Body of pancreas (tissue), 4 donors: Measurements from ENCODE around the gene PLEKHA8. TPM values are rescaled to one million over a fixed set of nuclear protein-coding genes. Genes with fewer than 3 reads are reported as not detected.

ENCODE experiments used
- ATAC-seq: fragments of 150-250 bp; one replicate; pipeline ENCODE4 v1.9.1; 2016
- DNase-seq, 4 donors: peaks; one replicate each; pipeline ENCODE4 v3.0.0-alpha.2; 2019
- H3K27ac ChIP-seq, 4 donors: fragments of 200-600 bp; sonication (generic); 1 replicate in 3 of 4; 2 replicates in 1 of 4; pipeline versions ENCODE4 v1.5.1 to v1.6.1; 2016 to 2019; ENCODE audit warnings: mild to moderate bottlenecking in 1 of 4, mixed read lengths in 1 of 4, moderate library complexity in 1 of 4
- H3K27me3 ChIP-seq, 2 donors: fragments of 200-600 bp; sonication (generic); one replicate each; pipeline ENCODE4 v1.6.0; 2016; ENCODE audit warnings: mild to moderate bottlenecking in 1 of 2
- H3K36me3 ChIP-seq, 2 donors: fragments of 200-600 bp; sonication (generic); replicated peaks in 1 of 2; 2 replicates each; pipeline ENCODE4 v1.5.1; 2016; ENCODE audit warnings: low read depth in 2 of 2; ENCODE audit not compliant: insufficient read depth in 1 of 2
- H3K4me1 ChIP-seq: fragments of 200-600 bp; sonication (generic); one replicate; pipeline ENCODE4 v1.6.0; 2016
- H3K4me3 ChIP-seq, 2 donors: fragments of 200-600 bp; sonication (generic); 1 replicate in 1 of 2; 2 replicates in 1 of 2; pipeline ENCODE4 v1.5.1; 2016 to 2019
- H3K9me3 ChIP-seq, 3 donors: fragments of 200-600 bp; sonication (generic); 1 replicate in 2 of 3; 2 replicates in 1 of 3; pipeline ENCODE4 v1.5.1; 2016
- CTCF ChIP-seq, 7 experiments: fragments of 450-650 bp in 4 of 7; fragments of 200-600 bp in 3 of 7; sonication (generic) in 3 of 7; IDR thresholded peaks; one replicate each; pipeline ENCODE4 v1.5.1; 2016 to 2019; ENCODE audit warnings: antibody characterized with exemption in 7 of 7
- POLR2A ChIP-seq, 3 donors: fragments of 450-650 bp; IDR thresholded peaks; one replicate each; pipeline ENCODE4 v1.6.1; 2016; ENCODE audit warnings: antibody characterized with exemption in 3 of 3, mild to moderate bottlenecking in 2 of 3
- WGBS, 2 donors: methylation state at CpG; one replicate each; pipeline ENCODE4 v1.1.5; 2017; 5-methylcytosine and 5-hydroxymethylcytosine counted together
- intact Hi-C: fragments of 100-400 bp; cut with DNase I; formaldehyde crosslinking; loops from one replicate; pipeline ENCODE4 v1.15.1; 2023
- total RNA-seq, 2 donors: library from RNA; depleted of rRNA; stranded (reverse); fragments of >200 nt; gene quantifications; one replicate each; pipeline ENCODE4 v1.1.0, GENCODE V29; 2016

Gene PLEKHA8
- total RNA-seq, 2 donors from 2014 or later = 6.7 to 8.2 TPM

GRCh38 chr7:30159698-30160143 is 131.5 kb downstream of the PLEKHA8 start:
- TF ChIP-seq POLR2A (IDR thresholded peaks at IDR 0.05) (no peak), CTCF (IDR thresholded peaks at IDR 0.05) (peak in 4 of 7 experiments; percentile 13 to 38 (median 24))
- Histone ChIP-seq H3K36me3 (no peaks in the 10 kb centered on the region), H3K9me3 (no peaks in the 10 kb centered on the region), H3K27me3 (no peaks in the 10 kb centered on the region), H3K4me3 (no peak overlapping the region), H3K4me1 (peaks cover 15% of the 10 kb centered on the region), H3K27ac (no peak overlapping the region)
- intact Hi-C loops = loop anchor here (10.0 kb wide), 1 partner anchor 245 kb away; no protein-coding TSS in a partner anchor
- DNase-seq (peak; percentile 22 to 61 (median 44)), ATAC-seq (peak; percentile 36)
- 30 to 44% methylated on average over 6 of the region's 6 CpGs for WGBS, 2 donors

- Histone ChIP-seq H3K9me3 (no peaks in the 10 kb centered on the region), H3K27ac (no peak overlapping the region)
- 88 to 94% methylated on average over 2 of the region's 2 CpGs for WGBS, 2 donors
Measured at GRCh38 chr7:30160329-30160728, 132.1 kb downstream of the PLEKHA8 start.

GRCh38 chr7:30162133-30162532 is 133.9 kb downstream of the PLEKHA8 start:
- no peak for DNase-seq
- H3K9me3 ChIP-seq = no peaks in the 10 kb centered on the region
- H3K27ac ChIP-seq = no peak overlapping the region
- intact Hi-C loops = loop anchor here (10.0 kb wide), 1 partner anchor 243 kb away; no protein-coding TSS in a partner anchor
- H3K4me3 ChIP-seq = no peak overlapping the region
- no peak for TF ChIP-seq CTCF (IDR thresholded peaks at IDR 0.05)
- no peak for TF ChIP-seq POLR2A (IDR thresholded peaks at IDR 0.05)
- ATAC-seq = no peak
- WGBS, 2 donors = 76 to 83% methylated on average over 3 of the region's 3 CpGs
- H3K4me1 ChIP-seq = peaks cover 30% of the 10 kb centered on the region
- no peaks in the 10 kb centered on the region for H3K36me3 ChIP-seq
- H3K27me3 ChIP-seq = no peaks in the 10 kb centered on the region

More at GRCh38 chr7:30160329-30160728, 132.1 kb downstream of the PLEKHA8 start:
- no peaks in the 10 kb centered on the region for H3K27me3 ChIP-seq
- H3K4me1 ChIP-seq = peaks cover 21% of the 10 kb centered on the region
- ATAC-seq (no peak), DNase-seq (no peak)
- no peaks in the 10 kb centered on the region for H3K36me3 ChIP-seq
- intact Hi-C loops = loop anchor here (10.0 kb wide), 1 partner anchor 244 kb away; no protein-coding TSS in a partner anchor
- TF ChIP-seq POLR2A (IDR thresholded peaks at IDR 0.05) (no peak), CTCF (IDR thresholded peaks at IDR 0.05) (no peak)
- no peak overlapping the region for H3K4me3 ChIP-seq

DNA sequence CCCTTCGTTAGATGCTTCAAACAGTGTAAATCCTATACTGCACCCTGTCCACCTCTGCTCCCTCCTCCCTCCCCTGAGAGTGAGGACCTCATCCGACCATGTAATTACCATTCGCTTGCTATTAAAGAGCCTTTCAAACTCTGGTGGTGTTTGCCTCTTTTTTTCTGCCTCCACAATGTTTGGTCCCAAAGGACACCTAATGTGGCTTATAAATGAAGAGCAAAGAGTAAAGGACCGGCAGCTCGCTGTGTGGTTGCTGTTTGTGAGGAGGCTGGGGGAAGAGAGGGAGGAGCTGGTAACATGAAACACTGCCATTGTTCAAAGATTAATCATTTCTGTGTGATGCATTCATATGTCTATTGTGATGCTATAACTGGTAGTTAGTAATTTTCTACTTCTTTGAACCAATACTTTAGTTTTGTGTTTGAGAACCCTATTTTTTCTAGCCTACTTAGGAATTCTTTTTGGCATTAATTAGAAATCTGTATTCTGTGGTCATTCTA is 134.5 kb downstream of the PLEKHA8 start:
- Histone ChIP-seq H3K27ac (peak overlapping the region in 1 of 4 donors; percentile 16), H3K36me3 (no peaks in the 10 kb centered on the region), H3K4me3 (no peak overlapping the region), H3K27me3 (no peaks in the 10 kb centered on the region), H3K4me1 (peaks cover 30% of the 10 kb centered on the region), H3K9me3 (no peaks in the 10 kb centered on the region)
- WGBS, 2 donors = 70 to 77% methylated on average over 5 of the region's 5 CpGs
- intact Hi-C loops = loop anchor here (10.0 kb wide), 1 partner anchor 242 kb away; no protein-coding TSS in a partner anchor
- DNase-seq (no peak), ATAC-seq (no peak)
- TF ChIP-seq POLR2A (IDR thresholded peaks at IDR 0.05) (no peak), CTCF (IDR thresholded peaks at IDR 0.05) (no peak)
